Vagina (tissue), 2 donors: Measurements from ENCODE around the gene DDX20.

Experiments used
- CTCF ChIP-seq, 3 experiments: fragments of 450-650 bp in 2 of 3; fragments of 200-600 bp in 1 of 3; sonication (generic) in 1 of 3; IDR thresholded peaks; one replicate each; pipeline ENCODE4 v1.5.1; 2017 to 2019; ENCODE audit warnings: antibody characterized with exemption in 3 of 3, mild to moderate bottlenecking in 2 of 3, moderate library complexity in 2 of 3
- POLR2A ChIP-seq, 2 donors: fragments of 450-650 bp; IDR thresholded peaks; one replicate each; pipeline ENCODE4 v1.6.1; 2017; ENCODE audit warnings: antibody characterized with exemption in 2 of 2, mild to moderate bottlenecking in 2 of 2, moderate library complexity in 2 of 2
- POLR2AphosphoS5 ChIP-seq, 2 donors: sonication (generic); formaldehyde crosslinking; IDR thresholded peaks; one replicate each; pipeline ENCODE4 v1.9.0; 2017; ENCODE audit warnings: antibody characterized with exemption in 2 of 2, mild to moderate bottlenecking in 2 of 2, low read depth in 1 of 2; ENCODE audit not compliant: insufficient read depth in 1 of 2

- TF ChIP-seq CTCF (IDR thresholded peaks at IDR 0.05): no peak
- TF ChIP-seq POLR2A (IDR thresholded peaks at IDR 0.05): no peak
- TF ChIP-seq POLR2AphosphoS5 (IDR thresholded peaks at IDR 0.05; ENCODE audit: insufficient read depth in 1 of 2, low read depth in 1 of 2): no peak
Measured at GRCh38 chr1:111754984-111755330, 744 bp upstream of the DDX20 start.
